GM12891 (cell line): ENCODE measurements around the gene GRIN2A.

ENCODE experiments used
- POLR2A ChIP-seq: IDR thresholded peaks from 2 replicates; pipeline ENCODE4 v1.6.1; 2011; ENCODE audit warnings: low read depth, low read length, control low read depth
- POLR2AphosphoS5 ChIP-seq: IDR thresholded peaks from 2 replicates; pipeline ENCODE4 v1.6.1; 2011; ENCODE audit warnings: low read depth, low read length, control low read depth
- TAF1 ChIP-seq: IDR thresholded peaks from 2 replicates; pipeline ENCODE4 v1.6.1; 2011; ENCODE audit warnings: low read depth, low read length, control low read depth

- TF ChIP-seq POLR2AphosphoS5, result no peak
- no peak for TF ChIP-seq POLR2A
- no peak for TF ChIP-seq TAF1
These were observed 332.5 kb downstream of the GRIN2A start for GRCh38 chr16:9849697-9850245.
